Ishikawa (cell line): ENCODE results near the gene EFNA5.

Source experiments
- CEBPB ChIP-seq: IDR thresholded peaks from 2 replicates; pipeline ENCODE4 v1.6.1; 2012
- CREB1 ChIP-seq: IDR thresholded peaks from 2 replicates; pipeline ENCODE4 v1.6.1; 2012; ENCODE audit warnings: low read depth
- EGR1 ChIP-seq: IDR thresholded peaks from 2 replicates; pipeline ENCODE4 v1.6.1; 2012
- EP300 ChIP-seq: IDR thresholded peaks from 2 replicates; pipeline ENCODE4 v1.6.1; 2012; ENCODE audit warnings: borderline replicate concordance
- FOXM1 ChIP-seq: IDR thresholded peaks from 2 replicates; pipeline ENCODE4 v1.6.1; 2012; ENCODE audit warnings: low read depth, borderline replicate concordance
- MAX ChIP-seq: IDR thresholded peaks from 2 replicates; pipeline ENCODE4 v1.6.1; 2012
- NFIC ChIP-seq: IDR thresholded peaks from 2 replicates; pipeline ENCODE4 v1.6.1; 2012
- RAD21 ChIP-seq: IDR thresholded peaks from 2 replicates; pipeline ENCODE4 v1.6.1; 2012; ENCODE audit warnings: low read depth
- REST ChIP-seq: IDR thresholded peaks from 2 replicates; pipeline ENCODE4 v1.6.1; 2012; ENCODE audit warnings: low read depth, mild to moderate bottlenecking
- TAF1 ChIP-seq: IDR thresholded peaks from 2 replicates; pipeline ENCODE4 v1.6.1; 2012; ENCODE audit warnings: low read depth, mild to moderate bottlenecking
- TCF12 ChIP-seq: IDR thresholded peaks from 2 replicates; pipeline ENCODE4 v1.6.1; 2012; ENCODE audit warnings: low read depth
- TEAD4 ChIP-seq: IDR thresholded peaks from 2 replicates; pipeline ENCODE4 v1.6.1; 2012
- USF1 ChIP-seq: IDR thresholded peaks from 2 replicates; pipeline ENCODE4 v1.6.1; 2012
- YY1 ChIP-seq: IDR thresholded peaks from 2 replicates; pipeline ENCODE4 v1.6.1; 2012; ENCODE audit warnings: low read depth
- ZBTB7A ChIP-seq: IDR thresholded peaks from 2 replicates; pipeline ENCODE4 v1.6.1; 2012; ENCODE audit warnings: low read depth

EFNA5 gene

GRCh38 chr5:107373549-107374263 lies 297.0 kb downstream of the EFNA5 start:
- TF ChIP-seq YY1 (no peak), CEBPB (no peak), EGR1 (no peak), REST (no peak), NFIC (no peak), RAD21 (no peak), EP300 (no peak), USF1 (no peak), TAF1 (no peak), TCF12 (no peak), ZBTB7A (no peak), CREB1 (no peak), FOXM1 (no peak), TEAD4 (no peak), MAX (no peak)

- no peak for TF ChIP-seq FOXM1
- no peak for TF ChIP-seq YY1
Measured at GRCh38 chr5:107372723-107373450, 297.9 kb downstream of the EFNA5 start.

- TF ChIP-seq TAF1 (no peak), CREB1 (no peak), CEBPB (no peak), RAD21 (no peak), YY1 (no peak), NFIC (no peak), ZBTB7A (no peak), EGR1 (no peak), FOXM1 (no peak), MAX (no peak), USF1 (no peak), EP300 (no peak), TCF12 (no peak), TEAD4 (no peak), REST (no peak)
Measured at GRCh38 chr5:107370396-107370968, 300.3 kb downstream of the EFNA5 start.

GRCh38 chr5:107369622-107370021 lies 301.1 kb downstream of the EFNA5 start:
- TF ChIP-seq REST (no peak), FOXM1 (no peak), EP300 (no peak), RAD21 (no peak), TAF1 (no peak), USF1 (peak; percentile 77), TCF12 (no peak)
